H9 (cell line): ENCODE results near the gene ARHGAP30. TPM values are rescaled to one million over a fixed set of nuclear protein-coding genes. Genes with fewer than 3 reads are reported as not detected.
A peak's percentile ranks its signal among the peaks of the same experiment; 100 is the strongest.

Experiments
- DNase-seq: peaks from one replicate; pipeline ENCODE4 v3.0.0-alpha.2; 2017
- H2AFZ ChIP-seq: one replicate; pipeline ENCODE4 v1.6.1; 2013; ENCODE audit warnings: mild to moderate bottlenecking, low read length, control low read depth, moderate library complexity
- H2AK5ac ChIP-seq: 2 replicates; pipeline ENCODE4 v1.6.1; 2013; ENCODE audit warnings: low read length, control low read depth, mixed read lengths; ENCODE audit not compliant: insufficient read length
- H2BK120ac ChIP-seq: one replicate; pipeline ENCODE4 v1.6.1; 2013; ENCODE audit warnings: low read depth, mild to moderate bottlenecking, low read length, control low read depth, inconsistent platforms; ENCODE audit not compliant: poor library complexity, severe bottlenecking
- H2BK12ac ChIP-seq: 2 replicates; pipeline ENCODE4 v1.6.1; 2013; ENCODE audit warnings: low read length, control low read depth, mixed read lengths, low read depth; ENCODE audit not compliant: insufficient read length
- H2BK15ac ChIP-seq: 2 replicates; pipeline ENCODE4 v1.6.1; 2013; ENCODE audit warnings: low read depth, low read length, control low read depth
- H2BK20ac ChIP-seq: one replicate; pipeline ENCODE4 v1.6.1; 2013; ENCODE audit warnings: low read depth, mild to moderate bottlenecking, low read length, control low read depth, inconsistent platforms; ENCODE audit not compliant: poor library complexity, severe bottlenecking
- H2BK5ac ChIP-seq: 2 replicates; pipeline ENCODE4 v1.6.1; 2013; ENCODE audit warnings: low read length, control low read depth, mixed read lengths; ENCODE audit not compliant: insufficient read length
- H3K14ac ChIP-seq: 2 replicates; pipeline ENCODE4 v1.6.1; 2013; ENCODE audit warnings: low read length, control low read depth; ENCODE audit not compliant: insufficient read depth
- H3K18ac ChIP-seq: 2 replicates; pipeline ENCODE4 v1.6.1; 2013; ENCODE audit warnings: low read depth, mild to moderate bottlenecking, mixed read lengths, low read length, control low read depth; ENCODE audit not compliant: insufficient read length
- H3K23ac ChIP-seq: 2 replicates; pipeline ENCODE4 v1.6.1; 2013; ENCODE audit warnings: low read length, control low read depth, mixed read lengths, low read depth; ENCODE audit not compliant: insufficient read length
- H3K23me2 ChIP-seq: 2 replicates; pipeline ENCODE4 v1.6.1; 2013; ENCODE audit warnings: low read depth, mild to moderate bottlenecking, mixed read lengths, low read length, control low read depth; ENCODE audit not compliant: insufficient read length, poor library complexity, severe bottlenecking
- H3K27ac ChIP-seq: 2 replicates; pipeline ENCODE4 v1.5.1; 2013; ENCODE audit warnings: low read length, control low read depth, mixed read lengths, low read depth; ENCODE audit not compliant: insufficient read length
- H3K27me3 ChIP-seq: 2 replicates; pipeline ENCODE4 v1.6.1; 2013; ENCODE audit warnings: low read length, control low read depth, inconsistent platforms; ENCODE audit not compliant: insufficient read depth
- H3K4ac ChIP-seq: 2 replicates; pipeline ENCODE4 v1.6.1; 2013; ENCODE audit warnings: low read depth, mild to moderate bottlenecking, control low read depth, inconsistent platforms, low read length, moderate library complexity
- H3K4me1 ChIP-seq: 2 replicates; pipeline ENCODE4 v1.6.1; 2013; ENCODE audit warnings: low read length, control low read depth, inconsistent platforms; ENCODE audit not compliant: insufficient read depth
- H3K4me2 ChIP-seq: 2 replicates; pipeline ENCODE4 v1.6.1; 2013; ENCODE audit warnings: low read length, control low read depth, mixed read lengths; ENCODE audit not compliant: insufficient read length, insufficient read depth
- H3K56ac ChIP-seq: 2 replicates; pipeline ENCODE4 v1.6.1; 2013; ENCODE audit warnings: low read depth, mild to moderate bottlenecking, mixed read lengths, low read length, control low read depth; ENCODE audit not compliant: insufficient read length
- H3K79me1 ChIP-seq: 2 replicates; pipeline ENCODE4 v1.6.1; 2013; ENCODE audit warnings: low read depth, mild to moderate bottlenecking, moderate library complexity, low read length, control low read depth, inconsistent platforms; ENCODE audit not compliant: insufficient read depth, poor library complexity, severe bottlenecking
- H3K79me2 ChIP-seq: 2 replicates; pipeline ENCODE4 v1.6.1; 2013; ENCODE audit warnings: low read length, control low read depth, inconsistent platforms; ENCODE audit not compliant: insufficient read depth
- H3K9ac ChIP-seq: 2 replicates; pipeline ENCODE4 v1.6.1; 2013; ENCODE audit warnings: low read length, control low read depth, mixed read lengths; ENCODE audit not compliant: insufficient read length; ENCODE audit errors: extremely low read depth
- H3K9me3 ChIP-seq: one replicate; pipeline ENCODE4 v1.6.1; 2013; ENCODE audit warnings: low read depth, low read length, inconsistent platforms; ENCODE audit not compliant: control insufficient read depth
- H3T11ph ChIP-seq: one replicate; pipeline ENCODE4 v1.6.1; 2013; ENCODE audit warnings: mild to moderate bottlenecking, low read length, control low read depth, inconsistent platforms
- H4K20me1 ChIP-seq: one replicate; pipeline ENCODE4 v1.6.1; 2013; ENCODE audit not compliant: control insufficient read depth, insufficient read length, insufficient read depth
- H4K5ac ChIP-seq: 2 replicates; pipeline ENCODE4 v1.6.1; 2013; ENCODE audit warnings: low read depth, mild to moderate bottlenecking, mixed read lengths, low read length, control low read depth; ENCODE audit not compliant: insufficient read length
- H4K8ac ChIP-seq: replicated peaks from 2 replicates; pipeline ENCODE4 v1.6.1; 2013; ENCODE audit warnings: low read length, control low read depth, mixed read lengths, low read depth; ENCODE audit not compliant: insufficient read length
- H4K91ac ChIP-seq: 2 replicates; pipeline ENCODE4 v1.6.1; 2013; ENCODE audit warnings: low read depth, mild to moderate bottlenecking, moderate library complexity, mixed read lengths, low read length, control low read depth; ENCODE audit not compliant: insufficient read length
- H3K27ac Mint-ChIP-seq, 3 experiments: 2 replicates in 2 of 3; 3 replicates in 1 of 3; pipeline ENCODE4 v1.8.0; 2020 to 2021; ENCODE audit warnings: mixed read lengths in 3 of 3, mild to moderate bottlenecking in 1 of 3, moderate library complexity in 1 of 3
- H3K27me3 Mint-ChIP-seq: 2 replicates; pipeline ENCODE4 v1.8.0; 2021; ENCODE audit warnings: low read depth, mild to moderate bottlenecking, moderate library complexity, mixed read lengths
- H3K36me3 Mint-ChIP-seq, 3 experiments: 2 replicates in 2 of 3; 3 replicates in 1 of 3; pipeline ENCODE4 v1.8.0; 2020 to 2021; ENCODE audit warnings: low read depth in 3 of 3, mixed read lengths in 3 of 3; ENCODE audit not compliant: insufficient read depth in 1 of 3
- H3K4me1 Mint-ChIP-seq, 2 experiments: 2 replicates each; pipeline ENCODE4 v1.8.0; 2020; ENCODE audit warnings: mixed read lengths in 2 of 2
- H3K4me3 Mint-ChIP-seq, 2 experiments: 2 replicates in 1 of 2; 3 replicates in 1 of 2; pipeline ENCODE4 v1.8.0; 2020 to 2021; ENCODE audit warnings: mild to moderate bottlenecking in 2 of 2, mixed read lengths in 2 of 2, moderate library complexity in 1 of 2
- H3K9me3 Mint-ChIP-seq, 2 experiments: 2 replicates in 1 of 2; 3 replicates in 1 of 2; pipeline ENCODE4 v1.8.0; 2020; ENCODE audit warnings: mild to moderate bottlenecking in 2 of 2, mixed read lengths in 2 of 2, moderate library complexity in 1 of 2
- CTCF ChIP-seq: fragments of 200-600 bp; sonication (generic); conservative IDR thresholded peaks from 3 replicates; pipeline ENCODE4 v1.8.0; 2021; ENCODE audit warnings: antibody characterized with exemption, mild to moderate bottlenecking
- WGBS: extraction: QIAGEN DNeasy Blood & Tissue Kit; methylation state at CpG from one replicate; pipeline ENCODE4 v1.1.7; 2013; ENCODE audit warnings: missing lambda C conversion rate, low lambda C conversion rate, mixed read lengths; ENCODE audit not compliant: insufficient read length; ENCODE audit errors: extremely low coverage; 5-methylcytosine and 5-hydroxymethylcytosine counted together
- total RNA-seq: library from RNA; stranded (reverse); gene quantifications from 2 replicates; pipeline ENCODE4 v1.2.1, GENCODE V29; 2021

The ARHGAP30 gene
- total RNA-seq, 1 experiment from 2014 or later: 0.13 TPM

- no peak overlapping the region for H3K27ac ChIP-seq
- no peaks in the 10 kb centered on the region for H3K27me3 ChIP-seq
- H4K8ac ChIP-seq: no peak overlapping the region
- H2BK120ac ChIP-seq: no peak overlapping the region
- H3K4me1 ChIP-seq: no peaks in the 10 kb centered on the region
- Mint-ChIP-seq H3K4me3 (no peak overlapping the region), H3K36me3 (no peaks in the 10 kb centered on the region), H3K4me1 (peaks cover 40 to 41% of the 10 kb centered on the region in 2 experiments), H3K27me3 (no peaks in the 10 kb centered on the region; the same call in 1 of the 2 replicates), H3K9me3 (no peaks in the 10 kb centered on the region), H3K27ac (peak overlapping the region in 1 of 3 experiments; percentile 13; a peak in 1 of 7 replicates)
- no peak overlapping the region for H2AFZ ChIP-seq
- H3K9me3 ChIP-seq: no peaks in the 10 kb centered on the region
- H3K56ac ChIP-seq: no peak overlapping the region
- no peak overlapping the region for H3K4me2 ChIP-seq
- H3T11ph ChIP-seq: no peak overlapping the region
- H2AK5ac ChIP-seq: no peak overlapping the region
- no peak overlapping the region for H3K14ac ChIP-seq
- no peak overlapping the region for H2BK15ac ChIP-seq
- no peak for DNase-seq
- H3K9ac ChIP-seq: no peak overlapping the region
- H2BK20ac ChIP-seq: no peak overlapping the region
- no CpG with 5 or more reads among the region's 5 CpGs for WGBS
- H4K91ac ChIP-seq: no peak overlapping the region
- no peak overlapping the region for H2BK5ac ChIP-seq
- no peak overlapping the region for H2BK12ac ChIP-seq
- no peak overlapping the region for H3K18ac ChIP-seq
- H4K20me1 ChIP-seq: no peaks in the 10 kb centered on the region
- H3K4ac ChIP-seq: no peak overlapping the region
- TF ChIP-seq CTCF: no peak
- no peaks in the 10 kb centered on the region for H3K79me2 ChIP-seq
- H3K79me1 ChIP-seq: no peaks in the 10 kb centered on the region
- H4K5ac ChIP-seq: no peak overlapping the region
- H3K23ac ChIP-seq: no peak overlapping the region
- H3K23me2 ChIP-seq: no peaks in the 10 kb centered on the region
These were observed 11.0 kb upstream of the ARHGAP30 start for GRCh38 chr1:161080441-161081405.
